HCT116 (cell line): ENCODE results near the gene HERC2.
A peak's percentile ranks its signal among the peaks of the same experiment; 100 is the strongest.
"Not testable (repeated sequence)": the region's sequence is repeated elsewhere in the genome, so short reads cannot be mapped to it uniquely, and the experiment has no call there.

Source experiments
- CBX3 ChIP-seq: IDR thresholded peaks from 2 replicates; pipeline ENCODE4 v1.6.1; 2012; ENCODE audit warnings: low read depth
- CTCF ChIP-seq, 3 experiments: fragments of 200-600 bp in 1 of 3; sonication (generic) in 1 of 3; IDR thresholded peaks in 2 of 3; conservative IDR thresholded peaks in 1 of 3; 2 replicates each; pipeline ENCODE4 v1.5.1; 2012 to 2017; ENCODE audit warnings: low read depth in 2 of 3, low read length in 2 of 3, antibody characterized with exemption in 1 of 3, borderline replicate concordance in 1 of 3, control low read depth in 1 of 3, mild to moderate bottlenecking in 1 of 3, mixed read lengths in 1 of 3, mixed run types in 1 of 3, moderate library complexity in 1 of 3; ENCODE audit not compliant: insufficient read depth in 1 of 3
- ELF1 ChIP-seq: IDR thresholded peaks from 2 replicates; pipeline ENCODE4 v1.6.1; 2012; ENCODE audit warnings: low read depth, borderline replicate concordance
- EZH2phosphoT487 ChIP-seq: fragments of 200-600 bp; IDR thresholded peaks from 2 replicates; pipeline ENCODE4 v1.6.1; 2018; ENCODE audit warnings: antibody characterized with exemption, borderline replicate concordance
- FOSL1 ChIP-seq: IDR thresholded peaks from 2 replicates; pipeline ENCODE4 v1.6.1; 2012; ENCODE audit warnings: low read depth
- MAX ChIP-seq: IDR thresholded peaks from 2 replicates; pipeline ENCODE4 v1.6.1; 2012
- POLR2A ChIP-seq: IDR thresholded peaks from 2 replicates; pipeline ENCODE4 v1.7.0; 2011; ENCODE audit warnings: borderline replicate concordance; ENCODE audit not compliant: insufficient read depth, insufficient read length; ENCODE audit errors: extremely low read depth
- POLR2AphosphoS5 ChIP-seq: IDR thresholded peaks from 2 replicates; pipeline ENCODE4 v1.6.1; 2011; ENCODE audit warnings: mild to moderate bottlenecking, low read depth, low read length, moderate library complexity
- YY1 ChIP-seq: IDR thresholded peaks from 2 replicates; pipeline ENCODE4 v1.6.1; 2011; ENCODE audit warnings: low read length, low read depth, moderate library complexity, mild to moderate bottlenecking; ENCODE audit not compliant: insufficient replicate concordance; ENCODE audit errors: extremely low read depth

GRCh38 chr15:28227303-28227702, 94.7 kb downstream of the HERC2 start:
- not testable (repeated sequence) for TF ChIP-seq POLR2AphosphoS5, POLR2A, MAX, FOSL1, EZH2phosphoT487, CBX3, YY1, ELF1
- TF ChIP-seq CTCF (IDR thresholded peaks at IDR 0.05 in 2 of 3, conservative IDR thresholded peaks at IDR 0.05 in 1 of 3; ENCODE audit: borderline replicate concordance in 1 of 3, insufficient read depth in 1 of 3, low read depth in 2 of 3, low read length in 2 of 3): peak in 2 of 3 experiments; percentile 37 to 55; a peak in 3 of 6 replicates
